K562 (cell line): Measurements from ENCODE around the gene EPHA7.

ENCODE experiments used
- BACH1 ChIP-seq: fragments of 200-800 bp; sonication (Bioruptor generic); IDR thresholded peaks from 2 replicates; pipeline ENCODE4 v1.6.1; 2016; ENCODE audit warnings: missing genetic modification characterization, missing compliant biosample characterization
- BRF2 ChIP-seq: IDR thresholded peaks from 3 replicates; pipeline ENCODE4 v1.6.1; 2011; ENCODE audit warnings: borderline replicate concordance, mild to moderate bottlenecking; ENCODE audit not compliant: insufficient read length, insufficient read depth
- CTCF ChIP-seq, 3 experiments: IDR thresholded peaks in 2 of 3; conservative IDR thresholded peaks in 1 of 3; 2 replicates each; pipeline ENCODE4 v1.5.1; 2011 to 2012; ENCODE audit warnings: low read length in 3 of 3, mild to moderate bottlenecking in 3 of 3, control low read depth in 2 of 3, improper control_type of control experiment in 1 of 3, inconsistent platforms in 1 of 3, low read depth in 1 of 3, mixed read lengths in 1 of 3, moderate library complexity in 1 of 3; ENCODE audit not compliant: insufficient read depth in 2 of 3
- GABPA ChIP-seq: fragments of 200-800 bp; sonication (Bioruptor generic); conservative IDR thresholded peaks from 2 replicates; pipeline ENCODE4 v1.6.1; 2016; ENCODE audit warnings: low read depth, missing genetic modification characterization, missing compliant biosample characterization
- GMEB1 ChIP-seq: fragments of 250-450 bp; sonication (Bioruptor Pico); IDR thresholded peaks from 2 replicates; pipeline ENCODE4 v1.4.0; 2020; ENCODE audit warnings: mild to moderate bottlenecking
- MECOM ChIP-seq: fragments of 250-450 bp; sonication (Bioruptor Pico); IDR thresholded peaks from 2 replicates; pipeline ENCODE4 v1.8.0; 2022; ENCODE audit warnings: inconsistent platforms
- PRDM10 ChIP-seq: fragments of 450-650 bp; IDR thresholded peaks from 2 replicates; pipeline ENCODE4 v1.6.1; 2018; ENCODE audit not compliant: partially characterized antibody
- SETDB1 ChIP-seq: IDR thresholded peaks from one replicate; pipeline ENCODE4 v1.6.1; 2012; ENCODE audit warnings: low read length, control low read depth, inconsistent platforms
- SRF ChIP-seq, 2 experiments: fragments of 250-450, 450-650 bp in 1 of 2; sonication (Bioruptor Pico) in 1 of 2; sonication (generic) in 1 of 2; formaldehyde crosslinking; IDR thresholded peaks; 2 replicates each; pipeline versions ENCODE4 v1.5.0 to v1.5.1; 2020 to 2022; ENCODE audit warnings: mild to moderate bottlenecking in 1 of 2, missing genetic modification reagents in 1 of 2
- ZNF318 ChIP-seq, 2 experiments: fragments of 450-650 bp; IDR thresholded peaks; 2 replicates each; pipeline ENCODE4 v1.6.1; 2016; ENCODE audit warnings: mild to moderate bottlenecking in 2 of 2, borderline replicate concordance in 1 of 2, low read depth in 1 of 2, moderate library complexity in 1 of 2
- ZNF561 ChIP-seq: fragments of 450-650 bp; formaldehyde crosslinking; conservative IDR thresholded peaks from 2 replicates; pipeline ENCODE4 v1.4.0; 2020; ENCODE audit warnings: mild to moderate bottlenecking, moderate library complexity

GRCh38 chr6:93210908-93211307 is 208.5 kb downstream of the EPHA7 start:
- no peak for TF ChIP-seq GABPA (tag)
- TF ChIP-seq SRF (CRISPR knock-in tag; IDR thresholded peaks at IDR 0.05): no peak
- no peak for TF ChIP-seq ZNF318 (IDR thresholded peaks at IDR 0.05; ENCODE audit: borderline replicate concordance in 1 of 2, low read depth in 1 of 2)
- TF ChIP-seq MECOM (CRISPR knock-in tag): no peak
- no peak for TF ChIP-seq ZNF561 (CRISPR knock-in tag)
- TF ChIP-seq BRF2: no peak
- TF ChIP-seq BACH1 (tag): no peak
- no peak for TF ChIP-seq CTCF (IDR thresholded peaks at IDR 0.05 in 2 of 3, conservative IDR thresholded peaks at IDR 0.05 in 1 of 3; ENCODE audit: insufficient read depth in 2 of 3, low read depth in 1 of 3, low read length in 3 of 3)
- no peak for TF ChIP-seq SETDB1
- TF ChIP-seq GMEB1 (CRISPR knock-in tag): no peak
- no peak for TF ChIP-seq PRDM10
